HEK293 (cell line): ENCODE measurements around the gene CDYL.

ENCODE experiments used
- CTCF ChIA-PET: fragments of 350-600 bp; formaldehyde crosslinking; extraction: SDS; loops from one replicate; lab custom pipeline; 2021; ENCODE audit warnings: antibody characterized with exemption; lab: Yijun Ruan, JAX
- POLR2A ChIA-PET: fragments of 300-600 bp; formaldehyde crosslinking; extraction: SDS; loops from one replicate; lab custom pipeline; 2020; ENCODE audit warnings: antibody characterized with exemption, inconsistent platforms; lab: Yijun Ruan, JAX
- H3K27ac ChIP-seq: fragments of 200-500 bp; sonication (Bioruptor generic); 2 replicates; pipeline ENCODE4 v1.5.1; 2014; ENCODE audit warnings: low read depth, low read length, control low read depth, inconsistent platforms; ENCODE audit errors: extremely low read depth
- H3K36me3 ChIP-seq, 2 experiments: fragments of 200-500 bp in 1 of 2; sonication (Bioruptor generic) in 1 of 2; 1 replicate in 1 of 2; 2 replicates in 1 of 2; pipeline ENCODE4 v1.5.1; 2014 to 2017; ENCODE audit warnings: inconsistent platforms in 2 of 2, low read length in 2 of 2; ENCODE audit not compliant: control insufficient read depth in 2 of 2, insufficient read depth in 1 of 2
- H3K4me1 ChIP-seq: fragments of 200-500 bp; sonication (Bioruptor generic); 2 replicates; pipeline ENCODE4 v1.5.1; 2014; ENCODE audit warnings: mild to moderate bottlenecking, low read length, inconsistent platforms; ENCODE audit not compliant: control insufficient read depth, insufficient read depth
- H3K4me3 ChIP-seq: 2 replicates; pipeline ENCODE4 v1.5.1; 2011; ENCODE audit warnings: low read depth, mild to moderate bottlenecking, control low read depth, low read length, moderate library complexity
- H3K9me3 ChIP-seq: fragments of 200-500 bp; sonication (Bioruptor generic); 2 replicates; pipeline ENCODE4 v1.5.1; 2014; ENCODE audit warnings: low read depth, low read length, inconsistent platforms; ENCODE audit not compliant: control insufficient read depth, insufficient read depth
- CTCF ChIP-seq: fragments of 450-650 bp; formaldehyde crosslinking; IDR thresholded peaks from 2 replicates; pipeline ENCODE4 v1.5.1; 2016; ENCODE audit warnings: missing biosample characterization, missing genetic modification characterization
- GLI2 ChIP-seq: fragments of 450-650 bp; formaldehyde crosslinking; IDR thresholded peaks from 2 replicates; pipeline ENCODE4; 2017; ENCODE audit warnings: missing biosample characterization, missing genetic modification characterization, low read depth, borderline replicate concordance
- HIC1 ChIP-seq: fragments of 450-650 bp; formaldehyde crosslinking; IDR thresholded peaks from 2 replicates; pipeline ENCODE4 v1.5.1; 2016; ENCODE audit warnings: missing biosample characterization, missing genetic modification characterization
- ZBTB17 ChIP-seq: fragments of 450-650 bp; formaldehyde crosslinking; IDR thresholded peaks from 2 replicates; pipeline ENCODE4 v1.5.1; 2016; ENCODE audit warnings: missing biosample characterization, missing genetic modification characterization
- ZBTB20 ChIP-seq: fragments of 450-650 bp; formaldehyde crosslinking; IDR thresholded peaks from 2 replicates; pipeline ENCODE4 v1.5.1; 2016; ENCODE audit warnings: missing biosample characterization, missing genetic modification characterization
- ZNF19 ChIP-seq: fragments of 450-650 bp; formaldehyde crosslinking; IDR thresholded peaks from 2 replicates; pipeline ENCODE4; 2016; ENCODE audit warnings: missing biosample characterization, missing genetic modification characterization, low read depth
- ZNF335 ChIP-seq: fragments of 450-650 bp; formaldehyde crosslinking; conservative IDR thresholded peaks from 2 replicates; pipeline ENCODE4 v1.5.1; 2016; ENCODE audit warnings: missing biosample characterization, missing genetic modification characterization
- ZNF510 ChIP-seq: fragments of 450-650 bp; formaldehyde crosslinking; IDR thresholded peaks from 2 replicates; pipeline ENCODE4 v1.5.1; 2018; ENCODE audit warnings: mild to moderate bottlenecking, missing genetic modification characterization, missing biosample characterization; ENCODE audit not compliant: insufficient replicate concordance
- ZNF544 ChIP-seq: fragments of 450-650 bp; formaldehyde crosslinking; IDR thresholded peaks from 2 replicates; pipeline ENCODE4 v1.5.0; 2017; ENCODE audit warnings: missing biosample characterization, missing genetic modification characterization
- ZNF560 ChIP-seq: fragments of 450-650 bp; formaldehyde crosslinking; IDR thresholded peaks from 2 replicates; pipeline ENCODE4 v1.5.1; 2017; ENCODE audit warnings: missing biosample characterization, missing genetic modification characterization, borderline replicate concordance
- ZNF571 ChIP-seq: fragments of 450-650 bp; formaldehyde crosslinking; IDR thresholded peaks from 2 replicates; pipeline ENCODE4 v1.5.0; 2017; ENCODE audit warnings: missing biosample characterization, missing genetic modification characterization
- ZSCAN18 ChIP-seq: fragments of 450-650 bp; formaldehyde crosslinking; IDR thresholded peaks from 2 replicates; pipeline ENCODE4 v1.5.1; 2016; ENCODE audit warnings: missing biosample characterization, missing genetic modification characterization
- TF ChIP-seq, protein P1 (sequence below): fragments of 450-650 bp; formaldehyde crosslinking; IDR thresholded peaks from 2 replicates; pipeline ENCODE4 v1.5.1; 2017; ENCODE audit warnings: missing biosample characterization, missing genetic modification characterization
- TF ChIP-seq, protein P2 (sequence below): fragments of 450-650 bp; formaldehyde crosslinking; conservative IDR thresholded peaks from 2 replicates; pipeline ENCODE4 v1.5.1; 2016; ENCODE audit warnings: low read depth, missing biosample characterization, missing genetic modification characterization
- TF ChIP-seq, protein P3 (sequence below): fragments of 450-650 bp; formaldehyde crosslinking; IDR thresholded peaks from 2 replicates; pipeline ENCODE4 v1.5.1; 2016; ENCODE audit warnings: missing biosample characterization, missing genetic modification characterization
- TF ChIP-seq, protein P4 (sequence below): fragments of 450-650 bp; IDR thresholded peaks from 2 replicates; pipeline ENCODE4 v1.5.1; 2018; ENCODE audit warnings: missing biosample characterization, missing genetic modification characterization

Gene CDYL

GRCh38 chr6:4844108-4844507 lies 67.9 kb downstream of the CDYL start:
- H3K4me3 ChIP-seq: no peak overlapping the region
- peaks cover 10% of the 10 kb centered on the region for H3K4me1 ChIP-seq
- ChIA-PET CTCF (interaction anchor here (0.6 to 2.1 kb wide), 10 partner anchors 12 to 334 kb away, joined by 3 to 8 read pairs (median 3); no protein-coding TSS in a partner anchor), POLR2A (no interaction called here)
- no peaks in the 10 kb centered on the region for H3K9me3 ChIP-seq
- H3K36me3 ChIP-seq: no peaks in the 10 kb centered on the region
- H3K27ac ChIP-seq: no peak overlapping the region
- no peak for TF ChIP-seq ZNF560 (tag by site-specific recombination)
- peak; percentile 44; the same call in 1 of the 2 replicates for TF ChIP-seq CTCF
- no peak for TF ChIP-seq HIC1 (tag by site-specific recombination)

DNA sequence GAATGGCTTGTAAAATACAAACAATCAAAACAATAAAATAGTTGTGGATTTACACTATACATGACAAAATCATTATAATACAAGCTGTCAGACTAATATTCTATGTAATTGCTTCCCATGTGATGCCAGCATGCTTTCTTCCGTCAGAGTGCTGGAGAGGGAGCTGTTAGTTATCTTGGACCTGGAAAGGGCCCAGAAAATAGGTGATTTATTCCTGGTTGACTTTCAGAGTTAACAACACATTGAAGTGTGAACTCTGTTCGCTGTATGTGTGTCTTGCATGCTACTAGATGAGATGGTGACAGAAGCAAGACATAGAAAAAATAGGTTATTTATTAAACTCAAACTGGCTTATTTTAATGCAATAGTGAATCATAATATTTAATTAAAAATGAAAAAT lies 70.2 kb downstream of the CDYL start:
- H3K36me3 ChIP-seq: no peaks in the 10 kb centered on the region
- CTCF ChIA-PET: no interaction called here
- H3K4me3 ChIP-seq: no peak overlapping the region
- POLR2A ChIA-PET: no interaction called here
- no peaks in the 10 kb centered on the region for H3K9me3 ChIP-seq
- peaks cover 14% of the 10 kb centered on the region for H3K4me1 ChIP-seq
- no peak overlapping the region for H3K27ac ChIP-seq
- TF ChIP-seq, protein P1, sequence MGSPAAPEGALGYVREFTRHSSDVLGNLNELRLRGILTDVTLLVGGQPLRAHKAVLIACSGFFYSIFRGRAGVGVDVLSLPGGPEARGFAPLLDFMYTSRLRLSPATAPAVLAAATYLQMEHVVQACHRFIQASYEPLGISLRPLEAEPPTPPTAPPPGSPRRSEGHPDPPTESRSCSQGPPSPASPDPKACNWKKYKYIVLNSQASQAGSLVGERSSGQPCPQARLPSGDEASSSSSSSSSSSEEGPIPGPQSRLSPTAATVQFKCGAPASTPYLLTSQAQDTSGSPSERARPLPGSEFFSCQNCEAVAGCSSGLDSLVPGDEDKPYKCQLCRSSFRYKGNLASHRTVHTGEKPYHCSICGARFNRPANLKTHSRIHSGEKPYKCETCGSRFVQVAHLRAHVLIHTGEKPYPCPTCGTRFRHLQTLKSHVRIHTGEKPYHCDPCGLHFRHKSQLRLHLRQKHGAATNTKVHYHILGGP: no peak
- no peak for TF ChIP-seq ZBTB17 (tag by site-specific recombination)
- TF ChIP-seq, protein P2, sequence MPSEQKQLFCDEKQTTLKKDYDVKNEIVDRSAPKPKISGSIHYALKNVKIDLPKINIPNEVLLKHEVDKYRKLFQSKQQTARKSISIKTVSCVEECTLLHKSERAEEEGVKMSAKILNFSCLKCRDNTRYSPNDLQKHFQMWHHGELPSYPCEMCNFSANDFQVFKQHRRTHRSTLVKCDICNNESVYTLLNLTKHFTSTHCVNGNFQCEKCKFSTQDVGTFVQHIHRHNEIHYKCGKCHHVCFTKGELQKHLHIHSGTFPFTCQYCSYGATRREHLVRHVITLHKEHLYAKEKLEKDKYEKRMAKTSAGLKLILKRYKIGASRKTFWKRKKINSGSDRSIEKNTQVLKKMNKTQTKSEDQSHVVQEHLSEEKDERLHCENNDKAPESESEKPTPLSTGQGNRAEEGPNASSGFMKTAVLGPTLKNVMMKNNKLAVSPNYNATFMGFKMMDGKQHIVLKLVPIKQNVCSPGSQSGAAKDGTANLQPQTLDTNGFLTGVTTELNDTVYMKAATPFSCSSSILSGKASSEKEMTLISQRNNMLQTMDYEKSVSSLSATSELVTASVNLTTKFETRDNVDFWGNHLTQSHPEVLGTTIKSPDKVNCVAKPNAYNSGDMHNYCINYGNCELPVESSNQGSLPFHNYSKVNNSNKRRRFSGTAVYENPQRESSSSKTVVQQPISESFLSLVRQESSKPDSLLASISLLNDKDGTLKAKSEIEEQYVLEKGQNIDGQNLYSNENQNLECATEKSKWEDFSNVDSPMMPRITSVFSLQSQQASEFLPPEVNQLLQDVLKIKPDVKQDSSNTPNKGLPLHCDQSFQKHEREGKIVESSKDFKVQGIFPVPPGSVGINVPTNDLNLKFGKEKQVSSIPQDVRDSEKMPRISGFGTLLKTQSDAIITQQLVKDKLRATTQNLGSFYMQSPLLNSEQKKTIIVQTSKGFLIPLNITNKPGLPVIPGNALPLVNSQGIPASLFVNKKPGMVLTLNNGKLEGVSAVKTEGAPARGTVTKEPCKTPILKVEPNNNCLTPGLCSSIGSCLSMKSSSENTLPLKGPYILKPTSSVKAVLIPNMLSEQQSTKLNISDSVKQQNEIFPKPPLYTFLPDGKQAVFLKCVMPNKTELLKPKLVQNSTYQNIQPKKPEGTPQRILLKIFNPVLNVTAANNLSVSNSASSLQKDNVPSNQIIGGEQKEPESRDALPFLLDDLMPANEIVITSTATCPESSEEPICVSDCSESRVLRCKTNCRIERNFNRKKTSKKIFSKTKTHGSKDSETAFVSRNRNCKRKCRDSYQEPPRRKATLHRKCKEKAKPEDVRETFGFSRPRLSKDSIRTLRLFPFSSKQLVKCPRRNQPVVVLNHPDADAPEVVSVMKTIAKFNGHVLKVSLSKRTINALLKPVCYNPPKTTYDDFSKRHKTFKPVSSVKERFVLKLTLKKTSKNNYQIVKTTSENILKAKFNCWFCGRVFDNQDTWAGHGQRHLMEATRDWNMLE: no peak
- TF ChIP-seq, protein P3, sequence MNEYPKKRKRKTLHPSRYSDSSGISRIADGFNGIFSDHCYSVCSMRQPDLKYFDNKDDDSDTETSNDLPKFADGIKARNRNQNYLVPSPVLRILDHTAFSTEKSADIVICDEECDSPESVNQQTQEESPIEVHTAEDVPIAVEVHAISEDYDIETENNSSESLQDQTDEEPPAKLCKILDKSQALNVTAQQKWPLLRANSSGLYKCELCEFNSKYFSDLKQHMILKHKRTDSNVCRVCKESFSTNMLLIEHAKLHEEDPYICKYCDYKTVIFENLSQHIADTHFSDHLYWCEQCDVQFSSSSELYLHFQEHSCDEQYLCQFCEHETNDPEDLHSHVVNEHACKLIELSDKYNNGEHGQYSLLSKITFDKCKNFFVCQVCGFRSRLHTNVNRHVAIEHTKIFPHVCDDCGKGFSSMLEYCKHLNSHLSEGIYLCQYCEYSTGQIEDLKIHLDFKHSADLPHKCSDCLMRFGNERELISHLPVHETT (tag by site-specific recombination): no peak
- no peak for TF ChIP-seq ZBTB20 (tag by site-specific recombination)
- TF ChIP-seq ZNF335 (tag by site-specific recombination): no peak
- no peak for TF ChIP-seq ZNF544 (tag by site-specific recombination)
- no peak for TF ChIP-seq ZNF510 (tag by site-specific recombination)
- no peak for TF ChIP-seq ZNF19 (tag by site-specific recombination)
- TF ChIP-seq ZNF571 (tag by site-specific recombination): no peak
- TF ChIP-seq, protein P4, sequence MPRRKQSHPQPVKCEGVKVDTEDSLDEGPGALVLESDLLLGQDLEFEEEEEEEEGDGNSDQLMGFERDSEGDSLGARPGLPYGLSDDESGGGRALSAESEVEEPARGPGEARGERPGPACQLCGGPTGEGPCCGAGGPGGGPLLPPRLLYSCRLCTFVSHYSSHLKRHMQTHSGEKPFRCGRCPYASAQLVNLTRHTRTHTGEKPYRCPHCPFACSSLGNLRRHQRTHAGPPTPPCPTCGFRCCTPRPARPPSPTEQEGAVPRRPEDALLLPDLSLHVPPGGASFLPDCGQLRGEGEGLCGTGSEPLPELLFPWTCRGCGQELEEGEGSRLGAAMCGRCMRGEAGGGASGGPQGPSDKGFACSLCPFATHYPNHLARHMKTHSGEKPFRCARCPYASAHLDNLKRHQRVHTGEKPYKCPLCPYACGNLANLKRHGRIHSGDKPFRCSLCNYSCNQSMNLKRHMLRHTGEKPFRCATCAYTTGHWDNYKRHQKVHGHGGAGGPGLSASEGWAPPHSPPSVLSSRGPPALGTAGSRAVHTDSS: no peak
- TF ChIP-seq GLI2: no peak
- no peak for TF ChIP-seq ZSCAN18 (tag by site-specific recombination)
